ENCODE data around the gene PKN1. TPM values are rescaled to one million over a fixed set of nuclear protein-coding genes. Genes with fewer than 3 reads are reported as not detected.

Gene PKN1
- total RNA-seq, 1 donor from 2014 or later, result 204 TPM

GRCh38 chr19:14476673-14477401, 43.7 kb downstream of the PKN1 start:
- peaks cover 6% of the 10 kb centered on the region for H3K36me3 Mint-ChIP-seq (ENCODE audit: low read depth)
- H3K27me3 Mint-ChIP-seq (ENCODE audit: low read depth), result no peaks in the 10 kb centered on the region
- DNase-seq (ENCODE audit: low spot score), result peak; percentile 85
- H3K9me3 Mint-ChIP-seq (ENCODE audit: low read depth), result no peaks in the 10 kb centered on the region
- peaks cover 40% of the 10 kb centered on the region for H3K4me1 Mint-ChIP-seq (ENCODE audit: low read depth)
- peak overlapping the region; percentile 45 for H3K4me3 Mint-ChIP-seq (ENCODE audit: unreplicated experiment)
- peak overlapping the region; percentile 93 for H3K27ac Mint-ChIP-seq (ENCODE audit: unreplicated experiment)
- TF ChIP-seq, protein P1, sequence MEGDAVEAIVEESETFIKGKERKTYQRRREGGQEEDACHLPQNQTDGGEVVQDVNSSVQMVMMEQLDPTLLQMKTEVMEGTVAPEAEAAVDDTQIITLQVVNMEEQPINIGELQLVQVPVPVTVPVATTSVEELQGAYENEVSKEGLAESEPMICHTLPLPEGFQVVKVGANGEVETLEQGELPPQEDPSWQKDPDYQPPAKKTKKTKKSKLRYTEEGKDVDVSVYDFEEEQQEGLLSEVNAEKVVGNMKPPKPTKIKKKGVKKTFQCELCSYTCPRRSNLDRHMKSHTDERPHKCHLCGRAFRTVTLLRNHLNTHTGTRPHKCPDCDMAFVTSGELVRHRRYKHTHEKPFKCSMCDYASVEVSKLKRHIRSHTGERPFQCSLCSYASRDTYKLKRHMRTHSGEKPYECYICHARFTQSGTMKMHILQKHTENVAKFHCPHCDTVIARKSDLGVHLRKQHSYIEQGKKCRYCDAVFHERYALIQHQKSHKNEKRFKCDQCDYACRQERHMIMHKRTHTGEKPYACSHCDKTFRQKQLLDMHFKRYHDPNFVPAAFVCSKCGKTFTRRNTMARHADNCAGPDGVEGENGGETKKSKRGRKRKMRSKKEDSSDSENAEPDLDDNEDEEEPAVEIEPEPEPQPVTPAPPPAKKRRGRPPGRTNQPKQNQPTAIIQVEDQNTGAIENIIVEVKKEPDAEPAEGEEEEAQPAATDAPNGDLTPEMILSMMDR (IDR thresholded peaks at IDR 0.05), result no peak

DNA sequence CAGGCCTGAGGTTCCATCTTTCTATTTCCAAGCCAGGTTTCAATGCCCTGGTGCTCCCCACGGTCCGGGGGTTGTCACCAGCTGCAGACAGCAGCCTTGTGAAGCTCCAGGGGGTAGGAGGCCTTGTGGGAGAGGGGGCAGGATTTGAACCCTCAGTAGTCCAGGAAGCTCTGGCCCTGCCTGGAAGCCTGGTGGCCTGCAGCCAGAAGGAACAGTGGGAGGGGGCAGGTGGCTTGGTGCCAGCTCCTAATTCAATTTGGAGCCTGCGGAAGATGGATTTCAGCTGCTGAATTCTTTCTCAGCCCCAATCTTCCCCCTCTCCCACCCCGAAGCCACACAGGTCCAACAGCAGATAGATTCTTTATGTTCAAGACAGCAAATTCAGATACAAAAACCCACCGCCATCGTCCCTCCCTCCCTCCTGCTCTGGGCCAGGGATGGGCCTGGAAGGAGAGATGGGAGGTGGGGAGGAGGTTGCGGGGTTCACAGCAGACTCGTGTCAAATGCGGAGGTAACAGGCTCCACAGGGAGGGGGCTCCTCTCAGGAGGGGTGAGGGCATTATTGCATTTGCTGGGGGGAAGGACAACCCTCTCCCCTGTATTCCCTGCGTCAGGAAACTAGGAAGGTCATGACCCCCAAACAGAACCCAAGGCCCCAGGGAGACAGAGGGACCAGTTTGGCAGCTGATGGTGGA, 44.5 kb downstream of the PKN1 start:
- Mint-ChIP-seq H3K27ac (ENCODE audit: unreplicated experiment) (peak overlapping the region; percentile 49), H3K36me3 (ENCODE audit: low read depth) (peaks cover 9% of the 10 kb centered on the region), H3K4me1 (ENCODE audit: low read depth) (peaks cover 39% of the 10 kb centered on the region), H3K4me3 (ENCODE audit: unreplicated experiment) (no peak overlapping the region), H3K27me3 (ENCODE audit: low read depth) (no peaks in the 10 kb centered on the region), H3K9me3 (ENCODE audit: low read depth) (no peaks in the 10 kb centered on the region)
- no peak for DNase-seq (ENCODE audit: low spot score)
- TF ChIP-seq, protein P1 (IDR thresholded peaks at IDR 0.05), result no peak

- peak overlapping the region; percentile 2 for H3K27ac Mint-ChIP-seq (ENCODE audit: unreplicated experiment)
- H3K27me3 Mint-ChIP-seq (ENCODE audit: low read depth), result no peaks in the 10 kb centered on the region
- TF ChIP-seq, protein P1 (IDR thresholded peaks at IDR 0.05), result no peak
- H3K4me3 Mint-ChIP-seq (ENCODE audit: unreplicated experiment), result no peak overlapping the region
- peaks cover 9% of the 10 kb centered on the region for H3K36me3 Mint-ChIP-seq (ENCODE audit: low read depth)
- DNase-seq (ENCODE audit: low spot score), result no peak
- no peaks in the 10 kb centered on the region for H3K9me3 Mint-ChIP-seq (ENCODE audit: low read depth)
- H3K4me1 Mint-ChIP-seq (ENCODE audit: low read depth), result peaks cover 35% of the 10 kb centered on the region
Measured at GRCh38 chr19:14478113-14478545, 45.0 kb downstream of the PKN1 start.

- TF ChIP-seq, protein P1 (IDR thresholded peaks at IDR 0.05), result no peak
- H3K27ac Mint-ChIP-seq (ENCODE audit: unreplicated experiment), result no peak overlapping the region
- H3K4me3 Mint-ChIP-seq (ENCODE audit: unreplicated experiment), result no peak overlapping the region
- H3K9me3 Mint-ChIP-seq (ENCODE audit: low read depth), result no peaks in the 10 kb centered on the region
- H3K4me1 Mint-ChIP-seq (ENCODE audit: low read depth), result peaks cover 33% of the 10 kb centered on the region
- DNase-seq (ENCODE audit: low spot score), result no peak
- H3K27me3 Mint-ChIP-seq (ENCODE audit: low read depth), result no peaks in the 10 kb centered on the region
- peaks cover 11% of the 10 kb centered on the region for H3K36me3 Mint-ChIP-seq (ENCODE audit: low read depth)
Measured at GRCh38 chr19:14479309-14479974, 46.3 kb downstream of the PKN1 start.

Measured in chondrocyte (in vitro differentiated cells).